ENCODE measurements around the gene DACH1.

The DACH1 gene

DNA sequence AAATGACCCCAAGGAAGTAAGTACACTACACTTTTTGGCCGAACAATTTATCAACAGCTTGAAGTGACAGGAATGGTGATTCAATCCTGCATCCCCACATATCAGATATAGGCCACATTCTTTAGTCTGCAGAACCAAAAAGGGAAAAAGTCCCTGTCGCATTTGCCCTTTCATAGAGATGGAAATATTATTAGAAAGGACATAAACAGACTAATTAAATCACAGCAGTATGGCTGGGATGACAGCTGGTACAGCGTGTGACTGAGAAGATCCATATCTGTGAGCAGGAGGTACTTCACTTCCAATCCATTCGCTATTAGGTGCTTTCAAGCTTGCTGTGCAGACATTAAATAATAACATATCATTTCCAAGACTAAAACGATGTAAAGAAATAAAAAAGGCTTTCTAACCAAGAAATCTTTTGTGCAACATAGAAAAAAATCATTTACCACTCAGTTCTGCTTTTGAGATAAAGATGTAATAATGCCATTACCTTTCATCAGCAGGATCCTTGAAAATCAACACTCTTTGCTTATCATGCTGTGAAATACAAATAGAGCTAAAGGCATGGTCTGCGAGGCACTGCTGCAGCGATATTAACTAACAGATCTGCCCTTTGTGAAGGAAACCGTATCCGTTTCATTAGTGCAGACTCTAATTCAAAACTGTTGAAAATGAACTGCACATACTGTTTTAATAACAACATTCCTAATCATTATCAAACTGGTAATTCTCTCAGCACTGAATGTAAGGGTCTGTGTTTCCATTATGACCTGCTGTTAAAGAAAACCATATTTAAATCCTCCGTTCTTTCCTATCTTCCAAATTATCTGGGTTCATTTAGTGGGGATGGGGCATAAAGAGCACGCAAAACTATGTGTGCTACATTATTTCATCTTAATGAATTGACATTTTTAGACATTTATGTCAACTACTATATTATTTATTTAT is 245.6 kb downstream of the DACH1 start:
- no peak for DNase-seq (ENCODE audit: low spot score)

- DNase-seq (ENCODE audit: low spot score) = no peak
Observed at GRCh38 chr13:71619096-71619495, 247.9 kb downstream of the DACH1 start.

DNA sequence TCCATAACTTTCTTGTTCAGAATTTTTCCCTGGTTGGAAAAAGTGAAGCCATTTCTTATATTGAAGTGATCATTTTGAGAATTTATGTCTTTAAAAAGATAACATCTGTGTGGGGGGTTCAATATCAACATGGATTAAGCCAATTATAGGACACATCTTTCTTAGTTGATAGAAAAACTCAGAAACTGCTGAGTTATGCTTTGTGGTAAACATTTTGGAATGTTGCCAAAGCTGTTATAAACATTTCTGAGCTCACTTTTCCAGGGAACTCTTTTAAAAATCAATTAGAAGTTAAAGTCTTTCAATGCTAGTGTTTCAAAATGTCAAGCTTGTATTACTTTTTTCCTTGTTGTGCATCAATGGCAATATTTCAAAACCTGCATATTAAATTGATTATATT is 248.8 kb downstream of the DACH1 start:
- no peak for DNase-seq (ENCODE audit: low spot score)

DNA sequence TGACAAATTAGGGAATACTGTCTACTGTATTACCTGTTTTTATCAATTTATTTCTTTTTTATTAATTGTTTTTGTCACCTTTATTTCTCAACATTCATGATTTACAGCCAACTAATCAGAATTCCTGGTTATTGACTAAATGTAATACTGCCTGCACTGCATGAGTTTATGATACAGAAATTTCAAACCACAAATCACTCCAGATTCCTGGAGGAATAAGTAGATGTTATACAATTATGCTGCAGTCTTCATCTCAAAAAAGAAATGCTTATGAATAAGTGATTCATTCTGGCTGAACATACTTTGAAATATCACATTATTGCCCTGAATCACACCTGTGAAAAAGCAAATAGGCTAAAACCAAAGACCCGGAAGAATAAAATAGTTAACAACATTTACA is 249.7 kb downstream of the DACH1 start:
- DNase-seq (ENCODE audit: low spot score) = no peak

GRCh38 chr13:71613066-71613745 is 253.8 kb downstream of the DACH1 start:
- DNase-seq (ENCODE audit: low spot score) = no peak

- DNase-seq (ENCODE audit: low spot score) = no peak
Observed at GRCh38 chr13:71611292-71611691, 255.7 kb downstream of the DACH1 start.

DNA sequence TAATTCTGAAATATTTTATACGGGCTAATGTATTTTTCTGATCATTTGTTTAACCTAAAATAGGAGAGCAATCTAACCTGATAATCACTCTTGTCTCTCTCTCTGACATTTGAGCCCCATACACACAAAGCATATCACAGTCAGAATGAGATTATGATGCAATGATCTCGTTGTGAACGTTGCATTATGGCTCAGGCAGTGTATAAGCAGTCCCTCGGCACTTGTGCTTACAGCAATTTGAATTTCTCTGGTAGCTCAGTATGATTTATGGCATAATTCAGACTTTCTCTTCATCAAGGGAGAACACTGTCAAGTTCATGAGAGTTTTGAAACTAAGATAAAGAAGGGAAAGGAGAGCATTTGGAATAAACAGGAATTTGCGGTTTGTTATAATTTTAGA is 256.1 kb downstream of the DACH1 start:
- no peak for DNase-seq (ENCODE audit: low spot score)

DNA sequence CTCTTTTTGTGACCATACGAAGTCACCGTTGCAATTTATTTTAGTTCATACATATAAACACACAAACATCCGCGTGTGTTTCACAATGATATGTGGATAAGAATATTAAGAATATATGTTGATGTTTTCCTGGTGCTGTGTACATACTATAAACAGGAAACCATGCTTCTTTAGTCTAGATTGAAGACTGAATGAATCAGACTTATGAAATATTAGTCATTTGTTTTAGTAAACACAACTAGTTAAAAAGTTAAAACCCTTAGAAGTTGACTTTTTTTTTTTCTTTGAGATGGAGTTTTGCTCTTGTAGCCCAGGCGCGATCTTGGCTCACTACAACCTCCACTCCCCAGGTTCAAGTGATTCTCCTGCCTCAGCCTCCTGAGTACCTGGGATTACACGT is 257.7 kb downstream of the DACH1 start:
- DNase-seq (ENCODE audit: low spot score) = no peak

DNA sequence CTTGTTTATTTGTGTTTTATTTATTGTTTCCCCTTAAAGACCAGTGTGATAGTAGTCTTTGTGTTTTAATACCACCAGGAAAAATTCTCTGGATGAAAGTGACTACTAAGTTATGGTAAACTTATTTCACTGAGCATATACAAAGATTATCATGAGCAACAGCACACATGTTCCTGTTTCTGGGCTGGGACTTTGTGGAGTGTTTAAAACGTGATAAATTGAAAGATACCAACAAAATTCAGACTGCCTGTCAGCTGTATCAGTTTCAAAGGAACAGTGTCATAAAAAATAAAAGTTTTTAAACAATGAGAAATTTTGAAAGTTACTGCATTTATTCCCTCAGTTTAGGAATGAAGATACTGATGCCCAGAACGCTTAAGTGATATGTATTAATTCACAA is 259.4 kb downstream of the DACH1 start:
- no peak for DNase-seq (ENCODE audit: low spot score)

DNA sequence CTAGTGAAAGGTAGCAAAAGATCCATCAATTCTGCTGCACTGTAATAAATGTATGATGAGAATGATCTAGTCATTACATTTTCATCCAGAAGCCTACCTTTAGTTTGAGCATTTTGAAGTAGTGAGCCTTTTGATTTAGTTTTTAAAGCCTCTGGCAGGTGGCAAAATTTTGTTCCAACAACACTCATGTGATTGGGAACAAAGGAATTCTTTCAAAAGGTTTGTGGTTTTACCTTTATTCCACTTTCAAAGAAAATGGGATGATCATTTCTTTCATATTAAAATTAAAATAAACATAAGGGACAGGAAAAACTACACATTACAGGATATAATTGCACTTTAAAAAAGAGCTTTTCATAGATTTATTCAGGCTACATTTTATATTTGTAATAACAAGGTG is 260.2 kb downstream of the DACH1 start:
- DNase-seq (ENCODE audit: low spot score) = no peak

DNA sequence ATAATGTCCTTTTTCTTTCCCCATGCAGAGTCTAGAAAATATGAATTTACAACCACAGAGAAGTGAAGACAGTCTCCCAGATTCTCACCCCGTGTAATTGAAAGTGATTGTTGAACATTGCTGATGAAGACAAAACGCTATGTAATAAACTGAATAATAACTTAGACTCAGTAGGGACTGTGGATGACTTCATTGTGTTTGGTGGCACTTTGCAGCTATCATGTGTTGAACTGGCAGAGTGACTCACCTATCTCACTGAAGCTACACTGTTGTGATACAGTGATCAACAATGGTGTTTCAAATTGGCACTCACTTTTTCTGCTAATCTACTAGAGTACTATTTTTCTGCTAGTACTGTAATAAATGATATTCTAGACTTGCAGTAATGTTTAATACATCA is 261.3 kb downstream of the DACH1 start:
- no peak for DNase-seq (ENCODE audit: low spot score)

- DNase-seq (ENCODE audit: low spot score) = no peak
Observed at GRCh38 chr13:71603255-71603654, 263.7 kb downstream of the DACH1 start.

DNA sequence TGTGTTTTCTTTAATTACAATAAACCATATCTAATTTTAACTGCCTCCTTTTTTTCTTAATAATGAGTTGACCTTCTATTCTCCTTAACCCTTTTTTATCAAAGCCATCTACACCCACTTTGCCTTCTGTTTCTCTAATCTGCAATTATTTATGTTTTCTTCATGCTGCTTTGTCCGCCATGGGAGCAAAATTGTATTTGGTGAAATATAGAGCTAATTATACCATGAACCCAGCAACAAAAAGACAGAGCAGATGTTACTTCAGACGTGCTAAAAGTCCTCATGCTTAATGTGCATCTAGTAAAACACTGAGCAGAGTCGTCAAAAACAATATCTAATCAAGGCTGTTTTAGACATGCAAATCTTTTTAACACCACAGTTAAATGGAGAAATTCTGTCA is 264.7 kb downstream of the DACH1 start:
- DNase-seq (ENCODE audit: low spot score) = no peak

DNA sequence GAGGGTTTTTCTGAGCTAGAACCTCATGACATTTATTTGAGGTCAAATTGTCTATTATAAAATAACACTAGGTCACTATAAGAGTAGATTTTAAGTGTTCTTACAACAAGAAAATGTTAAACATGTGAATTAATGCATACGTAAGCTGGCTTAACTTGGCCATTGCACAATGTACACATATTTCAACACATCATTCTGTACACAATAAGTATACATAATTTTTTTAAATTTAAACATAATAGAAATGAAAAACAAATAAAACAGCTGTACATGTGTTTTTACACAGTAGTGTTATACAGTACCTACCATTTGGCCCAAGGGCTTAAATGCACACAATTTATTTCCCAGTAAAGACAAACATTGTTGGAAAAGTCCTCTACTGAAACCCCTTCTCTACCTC is 269.9 kb downstream of the DACH1 start:
- DNase-seq (ENCODE audit: low spot score) = no peak

DNA sequence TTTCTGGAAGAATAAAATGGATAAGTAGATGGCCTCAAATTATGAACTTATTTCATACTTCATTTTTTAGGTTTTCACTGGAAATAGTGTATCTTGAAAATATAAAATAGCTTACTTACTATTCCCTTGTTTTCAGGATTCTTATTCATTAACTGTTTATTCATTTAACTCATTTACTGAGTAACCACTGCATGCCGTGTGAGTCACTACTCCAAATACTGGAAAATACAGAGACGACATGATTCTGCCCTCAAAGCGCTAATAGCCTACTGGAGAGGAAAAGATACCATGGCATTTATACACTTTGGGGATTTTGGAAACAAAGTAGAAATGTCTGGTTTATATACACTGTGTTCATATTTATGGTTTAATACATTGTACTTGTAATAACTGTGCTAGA is 270.9 kb downstream of the DACH1 start:
- DNase-seq (ENCODE audit: low spot score) = no peak

- DNase-seq (ENCODE audit: low spot score) = no peak
Observed at GRCh38 chr13:71593566-71593965, 273.4 kb downstream of the DACH1 start.

DNA sequence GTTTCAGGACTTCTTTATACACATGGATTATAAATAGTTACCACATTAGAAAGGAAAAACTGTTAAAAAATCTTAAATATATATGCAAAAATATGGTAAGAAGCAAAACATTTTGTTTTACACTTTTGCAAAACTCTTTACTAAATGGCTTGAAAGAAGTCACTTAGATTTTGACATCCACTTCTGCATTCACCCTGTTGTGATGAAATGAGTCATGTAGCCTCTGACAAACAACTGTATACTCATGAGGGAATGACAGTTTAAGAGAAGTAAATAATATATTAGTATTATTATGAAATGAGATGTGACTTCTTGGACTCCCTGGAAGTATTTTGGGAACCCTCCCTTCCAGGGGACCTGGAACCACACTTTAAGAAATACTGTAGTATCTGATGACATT is 275.6 kb downstream of the DACH1 start:
- no peak for DNase-seq (ENCODE audit: low spot score)

GRCh38 chr13:71590654-71591148 is 276.3 kb downstream of the DACH1 start:
- no peak for DNase-seq (ENCODE audit: low spot score)

DNA sequence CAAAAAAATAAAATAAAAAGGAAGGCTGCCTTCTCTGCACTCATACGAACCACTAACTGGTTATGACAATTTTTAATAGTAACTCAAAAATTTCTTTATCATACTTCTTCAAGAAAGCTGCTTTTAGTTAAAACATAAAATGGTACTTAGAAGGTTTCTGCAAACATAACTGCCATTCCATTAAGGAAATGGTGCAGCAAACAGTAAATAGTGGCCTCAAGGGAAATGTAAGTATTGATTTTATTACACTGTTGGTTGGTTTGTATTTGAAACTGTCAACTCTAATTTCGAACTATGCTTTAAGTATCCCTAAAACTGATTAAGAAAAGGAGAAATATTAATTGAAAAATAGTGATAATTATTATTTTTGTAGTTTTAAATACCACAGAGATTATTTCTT is 278.0 kb downstream of the DACH1 start:
- no peak for DNase-seq (ENCODE audit: low spot score)

GRCh38 chr13:71587817-71588216 is 279.2 kb downstream of the DACH1 start:
- no peak for DNase-seq (ENCODE audit: low spot score)

DNA sequence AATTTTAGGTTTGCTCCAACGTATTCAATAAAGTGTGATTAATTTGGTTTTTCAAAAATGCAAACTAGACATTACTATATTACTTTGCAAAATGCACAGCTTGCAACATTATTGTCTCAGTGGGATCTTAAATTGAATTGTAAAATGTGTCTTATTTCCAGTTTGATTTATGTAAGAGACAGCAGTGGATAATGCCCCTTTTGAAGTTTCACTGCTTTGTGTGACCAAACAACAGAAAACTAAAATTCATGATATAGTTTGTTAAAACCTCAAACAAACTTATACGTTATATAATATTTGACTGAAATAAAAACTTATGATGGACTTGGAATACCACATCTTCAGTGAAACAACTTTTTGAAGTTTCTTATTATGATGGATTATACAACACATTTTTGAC is 279.8 kb downstream of the DACH1 start:
- no peak for DNase-seq (ENCODE audit: low spot score)

DNA sequence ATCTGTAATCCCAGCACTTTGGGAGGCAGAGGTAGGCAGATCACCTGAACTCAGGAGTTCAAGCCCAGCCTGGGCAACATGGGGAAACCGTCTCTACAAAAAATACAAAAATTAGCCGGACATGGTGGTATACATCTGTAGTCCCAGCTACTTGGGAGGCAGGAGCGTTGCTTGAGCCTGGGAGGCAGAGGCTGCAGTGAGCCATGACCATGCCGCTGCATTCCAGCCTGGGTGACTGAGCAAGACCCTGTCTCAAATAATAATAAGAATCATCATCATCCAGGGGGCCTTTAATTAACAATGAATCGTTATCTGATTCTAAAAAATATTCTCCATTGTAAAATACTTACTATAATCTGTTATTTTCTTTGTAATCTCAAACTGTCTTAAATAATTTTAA is 283.4 kb downstream of the DACH1 start:
- no peak for DNase-seq (ENCODE audit: low spot score)

GRCh38 chr13:71580614-71581013 is 286.4 kb downstream of the DACH1 start:
- no peak for DNase-seq (ENCODE audit: low spot score)
